Measurements from ENCODE around the gene TOP1. TPM values are rescaled to one million over a fixed set of nuclear protein-coding genes. Genes with fewer than 3 reads are reported as not detected.

Gene TOP1
- polyA plus RNA-seq, 2 of the 4 experiments (the other 2 are of a cell fraction), result 20.8 to 70.6 TPM

GRCh38 chr20:41091927-41092326 is 63.3 kb downstream of the TOP1 start:
- no peak overlapping the region for H3K4me2 ChIP-seq
- 84% methylated on average over 4 of the region's 4 CpGs for WGBS (ENCODE audit: missing lambda C conversion rate)
- ChIA-PET CTCF (interaction anchor here (1.2 to 11.1 kb wide), 5 partner anchors 12 to 126 kb away, joined by 3 to 208 read pairs (median 5); no protein-coding TSS in a partner anchor), POLR2A (no interaction called here)
- DNase-seq (ENCODE audit: low read depth in 1 of 2, low spot score in 1 of 2) (peak in 1 of 2 experiments; percentile 7), FAIRE-seq (no peak), ATAC-seq (no peak)
- H3K4me1 ChIP-seq, result no peaks in the 10 kb centered on the region
- no peaks in the 10 kb centered on the region for H3K9me3 ChIP-seq
- TF ChIP-seq HOXA7 (CRISPR knock-in tag; IDR thresholded peaks at IDR 0.05) (no peak), EP300 (IDR thresholded peaks at IDR 0.05) (no peak), ZNF302 (CRISPR knock-in tag; IDR thresholded peaks at IDR 0.05) (no peak), ZFP36 (IDR thresholded peaks at IDR 0.05; ENCODE audit: borderline replicate concordance, partially characterized antibody) (no peak), PHF8 (IDR thresholded peaks at IDR 0.05; ENCODE audit: borderline replicate concordance, low read depth) (no peak), KDM5A (IDR thresholded peaks at IDR 0.05) (no peak), HDAC2 (IDR thresholded peaks at IDR 0.05) (no peak)
- TF ChIP-seq, protein P1, sequence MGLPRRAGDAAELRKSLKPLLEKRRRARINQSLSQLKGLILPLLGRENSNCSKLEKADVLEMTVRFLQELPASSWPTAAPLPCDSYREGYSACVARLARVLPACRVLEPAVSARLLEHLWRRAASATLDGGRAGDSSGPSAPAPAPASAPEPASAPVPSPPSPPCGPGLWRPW (IDR thresholded peaks at IDR 0.05), result no peak
- TF ChIP-seq, protein P2, sequence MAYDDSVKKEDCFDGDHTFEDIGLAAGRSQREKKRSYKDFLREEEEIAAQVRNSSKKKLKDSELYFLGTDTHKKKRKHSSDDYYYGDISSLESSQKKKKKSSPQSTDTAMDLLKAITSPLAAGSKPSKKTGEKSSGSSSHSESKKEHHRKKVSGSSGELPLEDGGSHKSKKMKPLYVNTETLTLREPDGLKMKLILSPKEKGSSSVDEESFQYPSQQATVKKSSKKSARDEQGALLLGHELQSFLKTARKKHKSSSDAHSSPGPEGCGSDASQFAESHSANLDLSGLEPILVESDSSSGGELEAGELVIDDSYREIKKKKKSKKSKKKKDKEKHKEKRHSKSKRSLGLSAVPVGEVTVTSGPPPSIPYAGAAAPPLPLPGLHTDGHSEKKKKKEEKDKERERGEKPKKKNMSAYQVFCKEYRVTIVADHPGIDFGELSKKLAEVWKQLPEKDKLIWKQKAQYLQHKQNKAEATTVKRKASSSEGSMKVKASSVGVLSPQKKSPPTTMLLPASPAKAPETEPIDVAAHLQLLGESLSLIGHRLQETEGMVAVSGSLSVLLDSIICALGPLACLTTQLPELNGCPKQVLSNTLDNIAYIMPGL (CRISPR knock-in tag; IDR thresholded peaks at IDR 0.05; ENCODE audit: borderline replicate concordance), result no peak
- TF ChIP-seq, protein P3, sequence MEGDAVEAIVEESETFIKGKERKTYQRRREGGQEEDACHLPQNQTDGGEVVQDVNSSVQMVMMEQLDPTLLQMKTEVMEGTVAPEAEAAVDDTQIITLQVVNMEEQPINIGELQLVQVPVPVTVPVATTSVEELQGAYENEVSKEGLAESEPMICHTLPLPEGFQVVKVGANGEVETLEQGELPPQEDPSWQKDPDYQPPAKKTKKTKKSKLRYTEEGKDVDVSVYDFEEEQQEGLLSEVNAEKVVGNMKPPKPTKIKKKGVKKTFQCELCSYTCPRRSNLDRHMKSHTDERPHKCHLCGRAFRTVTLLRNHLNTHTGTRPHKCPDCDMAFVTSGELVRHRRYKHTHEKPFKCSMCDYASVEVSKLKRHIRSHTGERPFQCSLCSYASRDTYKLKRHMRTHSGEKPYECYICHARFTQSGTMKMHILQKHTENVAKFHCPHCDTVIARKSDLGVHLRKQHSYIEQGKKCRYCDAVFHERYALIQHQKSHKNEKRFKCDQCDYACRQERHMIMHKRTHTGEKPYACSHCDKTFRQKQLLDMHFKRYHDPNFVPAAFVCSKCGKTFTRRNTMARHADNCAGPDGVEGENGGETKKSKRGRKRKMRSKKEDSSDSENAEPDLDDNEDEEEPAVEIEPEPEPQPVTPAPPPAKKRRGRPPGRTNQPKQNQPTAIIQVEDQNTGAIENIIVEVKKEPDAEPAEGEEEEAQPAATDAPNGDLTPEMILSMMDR (IDR thresholded peaks at IDR 0.05), result no peak
- H3K4me3 ChIP-seq, result no peak overlapping the region
- no peak overlapping the region for H3K27ac ChIP-seq

DNA sequence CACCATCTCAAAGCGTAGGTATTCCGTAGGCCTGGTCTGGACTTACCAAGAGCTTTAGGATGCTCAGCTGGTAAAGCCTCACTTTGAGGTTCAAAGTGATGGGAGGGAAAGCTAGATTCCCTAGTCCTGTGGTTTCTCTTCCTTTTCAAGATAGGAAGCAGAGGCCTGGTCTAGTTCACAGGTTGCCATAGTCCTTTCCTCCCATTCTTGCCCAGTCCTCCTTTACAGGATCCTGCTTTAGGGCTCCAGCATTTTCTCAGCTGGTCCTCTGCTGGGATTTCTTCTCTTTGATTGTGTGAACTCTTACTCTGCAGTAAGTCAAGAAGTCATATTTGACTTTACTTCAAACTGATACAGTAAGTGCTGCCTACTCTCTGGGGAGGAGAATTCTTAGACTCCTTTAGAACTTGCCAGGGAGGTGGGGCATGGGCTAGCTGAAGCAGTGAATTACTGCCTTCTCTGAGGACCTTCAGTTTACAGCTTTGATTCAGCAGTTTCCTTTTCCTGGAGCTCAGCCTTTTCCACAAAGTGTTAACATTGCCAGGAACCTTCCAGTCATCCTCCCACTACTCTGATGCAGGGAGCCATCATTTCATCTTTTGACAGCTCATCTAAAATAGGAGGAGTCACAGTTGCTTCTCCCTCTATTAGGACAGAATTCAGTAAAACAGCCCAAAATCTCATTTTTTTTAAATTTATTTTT is 65.9 kb downstream of the TOP1 start:
- ATAC-seq, result peak; percentile 31 to 42; a peak in 3 of 6 replicates
- ChIA-PET CTCF (interaction anchor here (0.5 to 11.1 kb wide), 32 partner anchors 8 to 280 kb away, joined by 3 to 208 read pairs (median 5); no protein-coding TSS in a partner anchor), POLR2A (no interaction called here)
- Histone ChIP-seq H3K9me3 (no peaks in the 10 kb centered on the region), H3K4me1 (no peaks in the 10 kb centered on the region), H3K27ac (no peak overlapping the region), H3K4me3 (no peak overlapping the region), H3K4me2 (no peak overlapping the region)
- DNase-seq (ENCODE audit: low read depth in 1 of 2, low spot score in 1 of 2), result no peak
- WGBS (ENCODE audit: missing lambda C conversion rate), result 96% methylated on average over 2 of the region's 2 CpGs
- no peak for TF ChIP-seq HDAC2 (IDR thresholded peaks at IDR 0.05)
- no peak for FAIRE-seq

GRCh38 chr20:41095110-41095969 is 66.7 kb downstream of the TOP1 start:
- DNase-seq (ENCODE audit: low read depth in 1 of 2, low spot score in 1 of 2), result peak; percentile 53 to 64
- TF ChIP-seq RAD21 (conservative IDR thresholded peaks at IDR 0.05 in 1 of 2, IDR thresholded peaks at IDR 0.05 in 1 of 2) (peak; percentile 79 to 81), MAFK (IDR thresholded peaks at IDR 0.05; ENCODE audit: partially characterized antibody) (no peak), SMC3 (IDR thresholded peaks at IDR 0.05) (peak; percentile 86), ZC3H11A (IDR thresholded peaks at IDR 0.05) (no peak), REST (IDR thresholded peaks at IDR 0.05) (no peak)
- TF ChIP-seq, protein P3 (IDR thresholded peaks at IDR 0.05), result peak; percentile 91
- Histone ChIP-seq H3K4me2 (no peak overlapping the region), H3K4me3 (no peak overlapping the region), H3K9me3 (no peaks in the 10 kb centered on the region), H3K4me1 (no peaks in the 10 kb centered on the region), H3K27ac (no peak overlapping the region)
- ChIA-PET POLR2A (no interaction called here), CTCF (interaction anchor here (0.7 to 11.1 kb wide), 33 partner anchors 9 to 281 kb away, joined by 3 to 208 read pairs (median 5); no protein-coding TSS in a partner anchor)
- 37% methylated on average over 7 of the region's 7 CpGs for WGBS (ENCODE audit: missing lambda C conversion rate)
- ATAC-seq, result peak; percentile 86 to 87
- FAIRE-seq, result no peak

Measured in A549 (cell line).